GM19452 (cell line): ENCODE results near the gene RCHY1.
"Not testable (repeated sequence)": the region's sequence is repeated elsewhere in the genome, so short reads cannot be mapped to it uniquely, and the experiment has no call there.

Experiments
- ATAC-seq: cut with Tn5 transposase; IDR thresholded peaks from one replicate; pipeline ENCODE4 v1.9.1; 2021; ENCODE audit not compliant: unreplicated experiment

The RCHY1 gene

GRCh38 chr4:75519452-75519851 is 5.2 kb upstream of the RCHY1 start:
- not testable (repeated sequence) for ATAC-seq

- ATAC-seq, result no peak
Observed at GRCh38 chr4:75516144-75516543, 1.9 kb upstream of the RCHY1 start.

- peak; percentile 4 for ATAC-seq
Observed at GRCh38 chr4:75514949-75515612, 878 bp upstream of the RCHY1 start.

- ATAC-seq, result no peak
Observed at GRCh38 chr4:75513526-75514130, 575 bp downstream of the RCHY1 start.

- ATAC-seq, result no peak
Observed at GRCh38 chr4:75512386-75513211, 1.6 kb downstream of the RCHY1 start.

GRCh38 chr4:75511841-75512240 is 2.4 kb downstream of the RCHY1 start:
- no peak for ATAC-seq

- ATAC-seq, result not testable (repeated sequence)
Observed at GRCh38 chr4:75509592-75509991, 4.6 kb downstream of the RCHY1 start.

GRCh38 chr4:75505630-75506029 is 8.6 kb downstream of the RCHY1 start:
- no peak for ATAC-seq

GRCh38 chr4:75502671-75503070 is 11.5 kb downstream of the RCHY1 start:
- ATAC-seq, result no peak

GRCh38 chr4:75499900-75500299 is 14.3 kb downstream of the RCHY1 start:
- ATAC-seq, result no peak

- no peak for ATAC-seq
Observed at GRCh38 chr4:75498041-75498440, 16.2 kb downstream of the RCHY1 start.

- ATAC-seq, result no peak
Observed at GRCh38 chr4:75497133-75497532, 17.1 kb downstream of the RCHY1 start.

GRCh38 chr4:75496406-75496805 is 17.8 kb downstream of the RCHY1 start:
- ATAC-seq, result no peak

- ATAC-seq, result no peak
Observed at GRCh38 chr4:75495476-75495875, 18.7 kb downstream of the RCHY1 start.

- no peak for ATAC-seq
Observed at GRCh38 chr4:75494563-75494962, 19.6 kb downstream of the RCHY1 start.

- ATAC-seq, result no peak
Observed at GRCh38 chr4:75490155-75490554, 24.0 kb downstream of the RCHY1 start.

GRCh38 chr4:75484190-75484589 is 30.0 kb downstream of the RCHY1 start:
- ATAC-seq, result no peak

GRCh38 chr4:75477201-75477600 is 37.0 kb downstream of the RCHY1 start:
- ATAC-seq, result no peak

GRCh38 chr4:75470738-75471137 is 43.5 kb downstream of the RCHY1 start:
- no peak for ATAC-seq

- no peak for ATAC-seq
Observed at GRCh38 chr4:75469896-75470295, 44.3 kb downstream of the RCHY1 start.

- ATAC-seq, result no peak
Observed at GRCh38 chr4:75457365-75457764, 56.8 kb downstream of the RCHY1 start.

- no peak for ATAC-seq
Observed at GRCh38 chr4:75434105-75434504, 80.1 kb downstream of the RCHY1 start.
